GM18907 (cell line): ENCODE measurements around the gene IL6ST.

ENCODE experiments used
- ATAC-seq: cut with Tn5 transposase; IDR thresholded peaks from one replicate; pipeline ENCODE4 v1.9.1; 2021; ENCODE audit warnings: mild to moderate bottlenecking, moderate library complexity; ENCODE audit not compliant: unreplicated experiment

The IL6ST gene

DNA sequence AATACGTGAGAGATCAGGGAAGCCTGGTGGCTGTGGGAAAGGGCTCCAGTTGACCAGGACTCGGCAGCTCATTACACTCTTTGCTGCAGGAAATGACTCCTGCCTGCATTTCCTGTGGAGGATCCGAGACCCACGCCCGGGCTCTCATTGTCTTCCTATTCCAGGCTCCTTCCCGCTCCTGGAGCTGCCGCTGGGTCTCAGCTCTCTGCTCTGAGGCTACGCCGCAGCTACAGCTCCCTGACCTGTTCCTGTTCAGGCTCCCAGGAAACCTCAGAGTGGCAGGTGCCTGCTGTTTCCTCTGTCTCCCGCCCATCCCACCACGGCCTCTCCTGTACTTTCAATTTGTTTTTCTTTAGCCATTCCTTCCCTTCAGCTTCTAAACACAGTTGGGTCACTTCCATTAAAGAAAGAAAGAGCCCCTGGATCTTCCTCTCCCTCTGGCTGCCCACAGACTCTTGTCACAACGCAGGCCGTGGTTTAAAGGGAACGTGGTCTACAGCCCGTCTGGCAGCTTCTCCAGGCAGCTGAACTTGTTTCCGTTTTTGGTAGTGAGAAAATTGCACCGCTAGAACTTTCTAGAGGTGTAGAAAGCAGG is 71.5 kb downstream of the IL6ST start:
- ATAC-seq: no peak

DNA sequence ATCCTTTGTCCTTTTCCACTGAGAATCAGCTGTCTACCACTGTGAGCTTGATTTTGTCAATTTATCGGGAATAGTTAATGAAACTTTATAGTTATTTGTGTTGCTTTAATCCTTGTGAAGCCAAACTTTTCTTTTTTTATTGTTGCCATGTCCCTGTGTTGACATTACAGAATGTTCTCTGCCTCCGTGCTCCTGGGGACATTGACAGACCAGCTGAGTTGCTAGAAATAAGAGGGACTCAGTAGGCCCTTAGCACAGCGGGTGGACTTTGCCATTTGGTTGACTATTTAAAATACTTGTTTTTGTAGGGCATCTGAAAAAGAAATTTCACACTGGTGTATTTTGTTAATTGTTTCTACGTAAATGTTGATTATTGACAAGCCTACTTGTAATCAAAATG is 73.1 kb downstream of the IL6ST start:
- no peak for ATAC-seq

DNA sequence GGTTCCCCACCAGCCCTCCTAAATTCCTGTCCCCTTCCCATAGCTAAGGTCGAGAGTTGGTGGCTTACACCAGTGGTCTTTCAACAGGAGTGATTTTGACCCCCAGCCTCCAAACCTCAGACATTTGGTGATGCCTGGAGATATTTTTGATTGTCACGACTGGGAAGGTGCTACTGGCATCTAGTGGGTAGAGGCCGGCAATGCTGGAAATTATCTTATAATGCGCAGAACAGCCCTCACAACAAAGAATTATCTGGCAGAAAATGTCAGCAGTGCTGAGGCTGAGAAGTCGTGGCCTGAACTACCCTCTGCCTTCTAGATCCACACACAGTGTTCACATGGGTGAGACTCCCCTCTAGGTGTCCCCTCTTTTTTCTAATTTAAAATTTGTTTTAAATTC is 74.0 kb downstream of the IL6ST start:
- ATAC-seq: no peak

DNA sequence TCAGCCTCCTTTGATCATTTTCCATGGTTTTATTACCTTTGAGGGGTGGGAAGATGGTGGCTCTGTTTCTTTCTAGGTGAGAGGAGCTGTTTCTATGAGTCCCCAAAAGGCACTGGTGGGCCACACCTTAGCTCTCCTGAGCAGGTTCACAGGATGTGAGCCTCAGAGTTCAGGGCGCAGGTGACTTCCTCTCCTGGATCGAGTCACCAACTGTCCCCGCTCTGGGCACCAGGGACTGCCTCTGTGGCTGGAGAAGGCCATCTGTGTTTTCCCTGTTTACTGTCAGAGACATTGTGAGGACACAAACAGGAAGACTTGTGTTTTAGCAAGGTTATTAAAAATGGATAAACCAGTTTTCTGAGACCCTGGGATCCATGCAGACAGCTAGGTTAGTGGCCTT is 75.1 kb downstream of the IL6ST start:
- no peak for ATAC-seq

DNA sequence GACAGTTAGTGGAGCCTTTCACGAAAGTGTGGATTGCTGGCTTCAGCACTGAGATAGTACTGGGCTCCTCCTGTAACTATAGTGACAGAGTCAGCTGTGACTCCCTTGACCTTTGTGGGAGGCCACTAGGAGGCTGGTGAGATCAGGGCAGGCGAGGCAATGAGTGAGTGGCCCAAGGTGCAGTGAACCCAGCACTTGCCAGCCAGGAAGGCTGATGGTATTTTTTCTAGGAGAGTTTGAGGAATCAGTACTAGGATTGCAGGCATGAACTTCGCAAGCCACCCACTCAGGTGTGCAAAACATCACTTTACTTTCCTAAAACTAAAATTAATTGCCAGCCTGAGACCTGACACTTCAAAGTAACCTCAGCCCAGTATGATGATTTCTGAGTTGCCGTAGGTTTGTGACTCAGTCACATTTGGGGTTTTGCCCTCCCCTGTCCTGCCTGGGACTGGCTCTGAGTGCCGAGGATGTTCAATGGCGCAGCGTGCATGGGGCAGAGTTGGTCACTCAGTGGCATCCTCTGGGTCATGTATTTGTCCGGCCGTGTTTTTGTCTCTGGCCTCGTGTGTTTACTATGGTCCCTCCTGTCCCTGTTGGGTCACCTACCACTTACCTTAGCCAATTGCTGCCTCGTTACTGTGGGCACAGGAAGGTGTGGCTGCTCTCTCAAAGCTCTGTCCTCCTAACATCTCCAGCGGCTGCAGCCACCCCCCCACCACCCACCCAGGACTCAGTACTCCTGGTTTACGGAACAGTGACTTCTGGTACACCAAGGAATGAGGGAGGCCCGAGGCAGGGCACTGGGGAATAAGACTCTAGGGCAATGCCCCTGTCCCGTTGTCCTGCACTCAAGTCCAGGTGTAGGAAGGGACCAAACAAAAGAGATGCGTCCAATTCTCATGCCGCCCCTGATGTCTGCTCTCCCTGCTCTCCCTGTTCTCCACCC is 76.4 kb downstream of the IL6ST start:
- ATAC-seq: no peak

DNA sequence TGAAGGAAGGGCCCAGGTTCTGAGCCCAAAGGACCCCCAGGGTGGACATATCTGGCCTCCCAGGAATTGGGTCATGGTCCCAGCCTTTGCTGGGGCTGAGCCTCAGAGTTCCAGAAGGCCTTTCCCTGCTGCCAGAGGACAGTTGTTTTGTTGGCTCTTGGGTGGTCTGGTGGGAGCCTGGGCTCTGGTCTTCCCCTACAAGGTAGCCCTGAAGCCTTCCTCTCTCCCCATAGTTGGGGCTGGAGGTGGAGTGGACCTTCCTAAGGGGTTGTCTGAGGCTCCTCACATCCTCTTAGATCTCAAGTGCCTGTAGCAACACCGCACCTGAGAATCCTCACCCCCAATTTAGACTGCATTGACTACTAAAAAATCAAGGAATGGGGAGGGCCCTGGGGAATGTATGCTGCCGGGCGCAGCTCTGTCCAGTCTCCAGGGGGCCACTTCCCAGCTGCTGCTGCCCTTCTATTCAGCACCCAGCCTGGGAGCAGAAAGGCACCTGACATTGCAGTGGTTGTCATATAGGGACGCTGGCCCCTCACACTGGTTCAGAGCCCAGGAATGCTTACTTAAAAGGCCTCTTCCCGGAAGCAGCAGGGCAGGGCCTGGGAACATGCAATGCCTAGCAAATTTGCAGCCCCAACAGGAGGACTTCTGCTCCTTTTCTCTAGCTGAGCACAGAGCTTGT is 77.2 kb downstream of the IL6ST start:
- ATAC-seq: no peak

DNA sequence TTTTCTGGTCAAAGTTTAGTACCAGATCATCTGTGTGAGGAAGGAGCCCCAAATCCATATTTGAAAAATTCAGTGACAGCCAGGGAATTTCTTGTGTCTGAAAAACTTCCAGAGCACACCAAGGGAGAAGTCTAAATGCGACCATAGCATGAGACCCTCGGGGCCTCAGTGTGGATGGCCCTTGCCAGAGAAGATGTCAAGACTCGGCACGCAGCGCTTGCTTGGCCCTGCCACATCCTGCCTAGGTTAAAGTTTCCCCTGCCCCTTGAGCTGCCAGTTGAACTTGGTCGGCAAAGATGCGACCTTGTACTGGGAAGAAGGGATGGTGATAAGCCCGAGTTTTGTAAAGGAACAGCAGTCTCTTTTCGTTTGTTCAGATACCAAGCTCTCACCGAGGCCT is 77.8 kb downstream of the IL6ST start:
- ATAC-seq: no peak

DNA sequence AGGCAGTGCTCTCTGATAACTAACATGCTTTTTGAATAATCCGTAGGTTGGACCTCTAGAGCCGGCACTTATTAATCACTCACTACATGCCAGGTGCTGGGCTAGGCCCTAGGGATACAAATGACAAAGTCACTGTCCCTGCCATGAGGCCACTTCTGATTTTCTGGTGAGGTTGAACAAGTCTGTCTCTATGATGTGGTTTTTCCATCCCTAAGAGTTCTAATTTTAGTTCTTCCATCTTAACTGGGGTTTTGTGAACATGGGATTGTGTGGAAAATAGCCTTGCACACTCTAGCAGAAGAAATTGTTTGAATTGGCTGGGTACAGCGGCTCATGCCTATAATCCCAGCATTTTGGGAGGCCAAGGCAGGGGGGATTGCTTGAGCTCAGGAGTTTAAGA is 79.0 kb downstream of the IL6ST start:
- no peak for ATAC-seq

DNA sequence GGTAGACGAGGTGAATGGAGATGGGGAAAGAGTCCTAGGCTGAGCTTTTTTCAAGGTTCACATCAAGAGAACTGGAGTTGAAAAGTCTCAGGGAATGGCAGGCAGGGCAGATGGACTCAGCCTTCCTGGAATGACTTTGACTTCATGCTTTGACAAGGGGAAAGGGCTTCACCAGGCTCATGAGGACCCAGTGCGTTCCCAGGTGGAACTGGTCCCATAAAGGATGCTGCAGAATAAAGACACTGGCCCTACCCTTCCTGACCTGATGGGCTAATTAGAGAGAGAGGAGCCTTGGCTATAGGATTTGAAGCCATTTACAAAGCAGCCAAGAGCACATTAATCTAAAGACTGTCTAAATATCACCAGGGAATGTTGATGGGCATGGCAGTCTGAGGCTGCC is 79.8 kb downstream of the IL6ST start:
- no peak for ATAC-seq

DNA sequence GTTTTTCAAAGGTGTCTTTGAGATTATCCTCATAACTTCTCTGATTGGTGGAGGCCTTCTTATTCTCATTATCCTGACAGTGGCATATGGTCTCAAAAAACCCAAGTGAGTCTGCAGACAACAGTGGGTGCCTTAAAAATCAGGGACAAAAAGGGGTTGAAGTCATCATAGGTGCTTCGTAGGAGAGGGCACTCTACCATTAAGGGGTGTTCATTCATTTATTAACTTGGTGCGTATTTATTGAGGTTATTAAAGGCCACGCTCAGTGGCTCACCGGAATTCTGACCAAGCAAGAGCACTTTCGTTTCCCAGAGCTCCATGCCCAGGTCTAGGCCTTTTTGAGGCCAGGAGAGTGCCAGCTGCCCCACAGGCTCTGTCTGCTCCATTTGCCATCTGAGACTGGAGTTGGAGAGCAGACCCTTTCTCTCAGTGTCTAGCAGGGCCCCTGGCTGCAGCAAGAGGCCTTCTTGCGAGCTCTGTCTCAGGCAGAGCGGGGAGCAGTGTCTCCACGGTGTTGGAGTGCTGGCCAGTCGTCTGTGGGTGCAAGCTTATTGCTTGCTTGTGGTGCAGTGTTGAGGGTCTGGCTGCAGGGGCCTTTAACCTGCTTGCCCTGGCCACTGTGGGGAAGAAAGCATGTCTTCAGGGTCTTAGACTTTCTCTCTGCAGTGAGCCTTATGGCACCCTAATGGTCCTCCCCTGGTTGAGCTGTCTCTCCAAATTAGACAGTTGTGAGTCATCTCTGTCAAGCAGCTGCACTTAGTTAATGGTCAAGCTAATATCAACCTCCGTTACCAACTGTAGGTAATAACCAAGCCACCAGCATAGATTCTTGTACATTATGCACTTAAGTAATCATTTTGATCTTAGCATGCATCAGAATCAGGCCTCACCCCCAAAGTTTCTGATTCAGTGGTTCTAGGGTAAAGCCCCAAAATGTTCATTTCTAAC is 81.0 kb downstream of the IL6ST start:
- ATAC-seq: peak; percentile 96

DNA sequence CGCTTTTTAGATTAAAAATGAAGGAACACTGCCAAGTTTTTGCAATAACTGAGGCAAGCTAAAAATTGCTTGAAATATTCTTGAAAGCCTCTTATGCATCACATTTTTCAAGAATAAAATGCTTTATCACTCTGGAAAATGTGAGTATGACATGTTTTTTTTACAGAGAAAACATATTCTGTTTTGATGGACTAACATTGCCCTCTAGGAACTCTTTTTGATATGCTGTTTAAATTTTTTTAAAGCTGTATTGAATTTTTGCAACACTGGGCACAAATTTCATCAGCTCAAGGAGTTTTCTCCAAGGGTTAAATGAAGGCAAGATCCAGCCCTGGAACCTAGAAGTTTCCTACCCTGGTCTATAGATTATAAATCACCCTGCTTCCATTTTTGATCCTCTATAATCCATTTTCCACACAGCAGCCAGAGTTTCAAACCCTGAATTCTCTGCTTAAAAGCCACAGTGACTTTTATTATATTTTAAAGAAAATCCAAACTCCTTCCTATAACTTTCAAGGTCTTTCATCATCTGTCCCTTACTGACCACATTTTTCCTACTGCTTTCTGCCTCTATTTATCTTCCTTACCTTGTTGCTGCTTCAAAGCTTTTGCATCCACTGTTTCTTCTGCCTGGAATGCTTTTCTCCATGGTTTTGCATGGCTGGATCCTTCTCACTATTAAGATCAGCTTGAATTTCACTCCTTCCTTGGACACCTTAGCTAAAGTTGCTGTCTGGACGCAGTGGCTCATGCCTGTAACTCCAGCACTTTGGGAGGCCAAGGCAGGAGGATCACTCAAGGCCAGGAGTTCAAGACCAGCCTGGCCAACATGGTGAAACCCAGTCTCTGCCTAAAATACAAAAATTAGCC is 82.7 kb downstream of the IL6ST start:
- ATAC-seq: no peak

DNA sequence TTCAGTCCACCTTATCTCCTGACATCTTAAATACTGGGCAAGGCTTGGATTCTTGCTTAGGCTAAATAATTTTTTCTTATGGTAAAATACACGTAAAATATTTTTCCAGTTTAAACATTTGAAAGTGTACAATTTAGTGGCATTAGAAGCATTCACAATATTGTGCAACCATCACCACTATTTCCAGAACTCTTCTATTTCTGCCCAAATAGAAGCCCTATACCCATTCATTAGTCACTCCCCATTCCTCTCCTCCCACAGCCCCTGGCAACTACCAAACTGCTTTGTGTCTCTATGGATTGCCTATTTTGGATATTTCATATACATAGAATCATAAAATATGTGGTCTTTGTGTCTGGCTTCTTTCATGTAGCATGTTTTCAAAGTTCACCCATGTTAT is 86.0 kb downstream of the IL6ST start:
- ATAC-seq: no peak

DNA sequence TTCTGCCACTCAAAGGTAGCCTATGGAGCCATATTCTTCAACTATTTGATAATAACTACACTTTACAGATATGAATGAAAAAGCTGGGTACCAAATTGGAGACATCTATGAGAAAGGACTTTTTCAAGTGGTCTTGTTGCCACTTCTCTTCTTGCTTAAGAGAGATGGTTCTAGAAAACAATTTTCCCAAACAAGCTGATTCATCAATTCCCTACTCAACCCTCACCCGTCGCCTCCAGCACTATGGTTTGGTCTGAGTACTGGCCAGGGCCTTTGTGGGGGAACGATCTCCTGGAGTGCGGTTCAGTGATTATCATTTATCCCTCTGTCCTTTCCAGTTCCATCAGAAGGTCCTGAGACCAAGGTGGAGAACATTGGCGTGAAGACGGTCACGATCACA is 86.8 kb downstream of the IL6ST start:
- no peak for ATAC-seq

DNA sequence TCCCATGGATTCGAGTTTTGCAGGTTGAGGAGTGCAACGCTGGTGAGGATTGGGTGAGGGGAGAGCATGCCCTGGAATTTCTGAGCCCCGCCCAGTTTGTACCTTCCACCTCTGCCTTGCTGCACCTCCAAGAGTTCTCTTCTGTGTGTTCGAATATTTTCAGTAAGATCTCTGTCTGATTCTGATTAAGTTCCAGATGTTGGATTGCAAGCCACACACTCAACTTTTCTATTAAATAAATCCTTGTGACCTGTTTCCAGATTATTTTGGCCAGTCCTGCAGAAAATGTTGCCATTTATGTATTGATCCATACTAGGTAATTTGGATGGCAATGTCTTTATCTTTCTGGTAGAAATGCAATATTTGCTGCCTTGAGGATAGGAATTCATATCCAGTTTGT is 89.5 kb downstream of the IL6ST start:
- ATAC-seq: no peak

DNA sequence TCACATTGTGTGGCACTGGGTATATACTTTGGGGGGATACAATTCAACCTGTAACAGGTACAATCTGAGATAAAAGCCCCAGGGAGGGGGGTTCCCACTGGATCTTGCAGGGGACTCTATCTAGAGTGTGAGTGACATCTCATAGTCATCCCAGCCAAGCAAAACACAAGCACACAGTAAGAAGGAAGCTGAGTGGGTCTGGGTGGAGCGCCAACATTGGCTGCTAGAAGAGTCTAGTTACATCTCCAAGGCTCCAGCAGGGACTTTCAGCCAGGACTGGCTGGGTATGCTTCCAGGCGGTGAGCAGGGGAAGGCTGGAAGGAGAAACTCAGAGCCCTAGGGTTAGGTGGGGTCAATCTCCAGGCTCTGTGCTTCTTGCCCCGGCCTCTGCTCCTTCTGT is 90.6 kb downstream of the IL6ST start:
- ATAC-seq: no peak

DNA sequence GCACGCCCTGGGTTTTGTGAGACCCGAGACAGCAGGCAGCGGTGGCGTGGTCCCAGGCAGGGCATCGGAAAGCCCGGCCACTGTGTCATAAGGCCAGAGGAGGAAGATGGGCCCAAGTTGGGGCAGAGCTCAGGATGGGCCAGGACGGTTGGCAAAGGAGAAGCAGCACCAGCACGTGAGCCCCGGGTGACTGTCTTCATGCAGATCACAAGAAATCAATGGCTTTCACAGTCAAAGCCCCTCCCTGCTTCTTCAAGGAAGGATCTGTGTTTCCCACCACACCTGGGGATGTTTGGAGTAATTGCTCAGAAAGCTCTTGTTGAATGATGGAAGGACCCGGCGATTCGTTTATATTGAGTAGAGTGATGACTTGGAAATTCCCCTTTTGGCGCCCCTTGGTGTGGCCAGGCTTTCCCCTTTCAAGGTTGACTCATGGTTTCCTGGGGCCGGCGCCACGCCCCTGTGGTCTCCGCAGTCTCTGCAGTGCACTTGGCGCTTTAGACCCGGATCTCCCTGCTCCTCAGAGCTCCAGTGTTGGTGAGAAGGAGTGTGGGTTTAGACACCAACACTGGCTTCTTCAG is 91.6 kb downstream of the IL6ST start:
- ATAC-seq: peak; percentile 91

DNA sequence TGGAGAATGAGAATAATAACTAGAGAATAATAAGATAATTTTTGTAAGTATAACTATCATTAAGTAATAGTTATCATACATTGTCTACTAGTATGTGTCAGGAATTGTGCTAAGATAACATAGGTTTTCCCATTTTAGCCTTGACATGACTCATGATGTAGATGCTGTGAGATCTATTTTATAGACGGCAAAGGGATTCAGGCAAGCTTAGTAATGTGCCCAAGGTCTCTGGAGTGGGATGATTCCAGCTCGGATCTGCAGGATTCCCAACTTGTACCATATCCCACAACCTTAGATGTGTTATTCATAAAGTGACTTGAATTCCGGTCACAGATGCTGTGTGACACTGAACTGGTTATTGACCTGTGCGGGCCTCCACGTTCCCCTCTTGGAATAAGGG is 92.1 kb downstream of the IL6ST start:
- no peak for ATAC-seq

DNA sequence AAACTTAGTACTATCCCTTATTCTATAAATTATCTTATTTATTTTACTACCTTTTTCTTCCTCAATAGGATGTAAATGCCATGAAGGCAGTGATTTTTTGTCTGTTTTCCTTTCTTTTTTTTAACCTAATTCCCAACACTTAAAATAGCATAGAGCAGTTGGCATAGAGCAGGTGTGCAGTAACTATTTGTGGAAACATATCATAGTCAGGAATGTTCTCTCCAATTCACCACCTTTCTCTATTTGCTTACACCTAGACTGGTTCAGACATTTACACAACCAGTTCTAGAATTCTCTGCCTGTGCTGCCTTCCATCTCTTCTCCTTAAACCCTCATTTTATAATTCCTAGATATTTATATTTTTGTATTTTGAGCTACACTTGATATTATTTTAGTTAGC is 94.0 kb downstream of the IL6ST start:
- ATAC-seq: no peak

DNA sequence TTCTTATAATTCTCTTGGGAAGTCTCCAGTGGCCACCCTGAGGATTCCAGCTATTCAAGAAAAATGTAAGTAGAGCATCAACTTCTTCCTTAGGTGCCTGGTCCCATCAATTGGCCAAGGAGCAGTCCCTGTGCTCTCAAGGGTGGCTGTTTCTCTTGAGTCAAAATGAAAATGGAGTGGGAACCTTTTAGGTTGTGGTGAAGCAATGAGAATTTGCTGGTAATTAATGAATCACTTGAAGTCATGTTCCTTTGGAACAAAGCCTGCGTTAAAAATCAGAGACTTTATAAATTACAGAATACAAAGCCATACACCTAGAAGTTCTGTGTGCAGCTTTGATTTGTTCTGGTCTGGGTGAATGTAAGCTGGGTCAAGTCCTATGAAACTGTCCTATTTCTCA is 94.7 kb downstream of the IL6ST start:
- peak; percentile 39 for ATAC-seq

DNA sequence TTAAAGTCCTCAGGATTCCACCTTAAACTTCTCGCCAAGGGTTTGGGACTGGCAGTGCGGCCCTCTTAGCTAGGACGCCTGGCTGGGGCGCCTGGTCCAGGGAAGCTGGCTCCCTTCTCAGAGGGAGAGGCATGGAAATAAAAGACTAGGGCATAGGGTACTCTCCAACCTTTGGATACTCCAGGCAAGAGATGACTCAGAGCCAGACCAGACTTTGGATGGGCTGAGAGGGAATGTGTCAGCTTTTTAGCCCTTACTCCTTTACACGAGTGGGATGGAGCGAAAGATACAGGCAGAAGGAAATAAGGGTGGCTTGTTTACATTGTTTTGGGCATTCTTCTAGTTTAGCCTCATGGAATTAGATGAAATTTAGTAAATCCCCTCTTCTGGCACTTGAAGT is 95.4 kb downstream of the IL6ST start:
- no peak for ATAC-seq
